HG03354 (cell line): ENCODE data around the gene PTAR1.

Experiments used
- ATAC-seq: cut with Tn5 transposase; IDR thresholded peaks from one replicate; pipeline ENCODE4 v1.9.1; 2021; ENCODE audit warnings: mild to moderate bottlenecking; ENCODE audit not compliant: unreplicated experiment, poor library complexity, severe bottlenecking

The PTAR1 gene

GRCh38 chr9:69757996-69758675, 1.7 kb downstream of the PTAR1 start:
- no peak for ATAC-seq

DNA sequence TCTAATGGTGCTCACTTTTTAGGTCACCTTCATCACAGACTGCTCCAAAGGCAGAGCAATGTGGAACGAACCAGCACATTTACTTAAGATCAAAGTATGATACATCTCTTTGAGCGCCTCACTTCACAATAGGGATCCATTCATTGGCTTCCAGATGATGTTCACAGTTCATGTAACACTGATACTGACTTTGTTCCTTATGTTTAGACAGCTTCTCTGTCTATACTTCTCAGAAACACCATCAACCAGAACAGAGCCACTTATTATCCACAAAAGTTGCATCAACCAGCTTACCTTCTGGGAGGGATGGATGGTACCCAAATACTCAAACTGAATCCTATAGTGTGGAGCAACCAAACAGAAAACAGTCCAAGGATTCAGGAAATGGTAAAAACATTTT, 4.6 kb downstream of the PTAR1 start:
- ATAC-seq, result no peak

- ATAC-seq, result no peak
Measured at GRCh38 chr9:69753830-69754229, 6.0 kb downstream of the PTAR1 start.

- ATAC-seq, result no peak
Measured at GRCh38 chr9:69750085-69750484, 9.7 kb downstream of the PTAR1 start.

GRCh38 chr9:69748304-69748703, 11.5 kb downstream of the PTAR1 start:
- no peak for ATAC-seq

GRCh38 chr9:69746859-69747560, 12.8 kb downstream of the PTAR1 start:
- ATAC-seq, result no peak

- no peak for ATAC-seq
Measured at GRCh38 chr9:69745716-69746437, 13.9 kb downstream of the PTAR1 start.

- no peak for ATAC-seq
Measured at GRCh38 chr9:69744688-69745380, 15.0 kb downstream of the PTAR1 start.

DNA sequence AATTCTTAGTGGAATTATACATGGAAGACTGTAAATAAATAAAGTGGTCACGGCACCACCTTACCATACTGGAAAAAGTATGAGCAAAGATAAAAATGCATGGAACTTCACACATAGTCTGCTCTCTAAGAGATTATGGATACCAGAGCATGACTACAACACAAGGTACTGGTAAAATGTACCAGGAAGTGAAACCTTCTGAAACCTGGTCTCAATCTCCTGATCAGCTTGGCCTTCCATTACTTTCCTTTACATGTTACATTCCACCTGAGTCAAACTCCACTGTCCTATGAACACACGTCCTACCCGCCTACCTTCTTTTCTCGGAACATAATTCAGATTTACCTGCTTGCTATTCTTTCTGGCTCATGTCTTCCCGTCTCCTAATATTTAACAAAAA, 15.9 kb downstream of the PTAR1 start:
- no peak for ATAC-seq

GRCh38 chr9:69740872-69741505, 18.8 kb downstream of the PTAR1 start:
- ATAC-seq, result no peak

DNA sequence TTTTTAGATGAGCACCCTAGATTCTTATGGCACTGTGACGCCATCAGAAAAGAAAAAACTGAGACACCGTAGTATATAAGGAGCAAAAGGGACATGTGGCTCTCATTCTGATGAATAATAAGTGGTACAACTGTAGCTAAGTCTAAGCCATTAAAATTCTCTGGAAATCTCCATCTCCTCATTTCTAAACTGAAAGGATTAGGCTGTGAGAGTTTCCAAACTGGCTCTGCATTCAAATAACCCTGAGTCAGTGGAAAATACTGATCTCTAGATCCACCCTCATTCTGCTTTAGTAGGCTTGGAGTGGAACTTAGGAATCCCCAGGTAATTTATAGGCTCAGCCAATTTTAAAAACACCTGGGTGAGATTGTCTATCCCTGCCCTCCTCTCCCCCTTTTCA, 28.5 kb downstream of the PTAR1 start:
- ATAC-seq, result no peak

DNA sequence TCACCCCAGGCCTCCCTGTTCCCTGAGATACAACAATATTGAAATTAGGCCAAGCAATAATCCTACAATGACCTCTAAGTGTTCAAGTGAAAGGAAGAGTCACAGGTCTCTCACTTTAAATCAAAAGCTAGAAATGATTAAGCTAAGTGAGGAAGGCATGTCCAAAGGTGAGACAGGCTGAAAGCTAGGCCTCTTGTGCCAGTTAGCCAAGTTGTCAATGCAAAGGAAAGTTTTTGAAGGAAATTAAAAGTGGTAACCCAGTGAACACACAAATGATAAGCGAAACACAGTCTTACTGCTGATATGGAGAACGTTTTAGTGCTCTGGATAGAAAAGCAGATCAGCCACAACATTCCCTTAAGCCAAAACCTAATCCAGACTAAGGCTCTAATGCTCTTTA, 39.8 kb downstream of the PTAR1 start:
- ATAC-seq, result no peak

DNA sequence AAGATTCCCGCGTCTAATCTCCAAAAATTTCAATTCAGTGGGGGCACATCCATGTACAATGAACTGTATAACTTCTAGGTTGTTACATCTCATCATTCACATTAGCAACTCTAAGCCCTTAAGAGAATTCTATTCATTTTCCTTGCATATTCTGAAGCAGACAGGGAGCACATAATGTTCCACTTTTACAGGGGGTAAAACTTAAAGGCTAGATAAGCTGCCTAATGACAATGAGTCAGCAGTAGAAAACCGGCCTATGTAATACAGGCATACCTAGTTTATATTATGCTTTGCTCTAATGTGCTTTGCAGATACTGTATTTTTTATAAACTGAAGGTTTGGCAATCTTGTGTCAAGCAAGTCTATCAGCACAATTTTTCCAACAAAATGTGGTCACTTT, 40.4 kb downstream of the PTAR1 start:
- ATAC-seq, result no peak

DNA sequence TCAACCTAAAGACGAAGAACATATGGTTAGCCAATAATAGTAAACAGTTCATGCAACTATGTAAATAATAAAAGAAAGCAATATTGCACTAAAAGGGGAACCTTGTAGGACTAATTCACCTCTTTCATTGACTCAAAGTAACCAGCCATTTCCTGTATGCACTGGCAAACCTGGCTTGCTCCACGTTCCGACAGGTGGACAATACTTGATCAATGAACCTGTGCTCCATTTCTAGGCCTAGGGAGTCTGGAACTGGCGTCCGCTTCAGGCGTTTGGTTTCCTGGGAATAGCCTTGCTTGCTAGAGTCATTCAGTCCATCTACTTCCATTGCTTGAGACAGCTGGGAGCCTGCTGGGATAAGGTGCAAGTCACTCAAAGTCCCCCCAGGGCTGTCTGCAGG, 41.6 kb downstream of the PTAR1 start:
- no peak for ATAC-seq

- no peak for ATAC-seq
Measured at GRCh38 chr9:69715825-69716224, 44.0 kb downstream of the PTAR1 start.

DNA sequence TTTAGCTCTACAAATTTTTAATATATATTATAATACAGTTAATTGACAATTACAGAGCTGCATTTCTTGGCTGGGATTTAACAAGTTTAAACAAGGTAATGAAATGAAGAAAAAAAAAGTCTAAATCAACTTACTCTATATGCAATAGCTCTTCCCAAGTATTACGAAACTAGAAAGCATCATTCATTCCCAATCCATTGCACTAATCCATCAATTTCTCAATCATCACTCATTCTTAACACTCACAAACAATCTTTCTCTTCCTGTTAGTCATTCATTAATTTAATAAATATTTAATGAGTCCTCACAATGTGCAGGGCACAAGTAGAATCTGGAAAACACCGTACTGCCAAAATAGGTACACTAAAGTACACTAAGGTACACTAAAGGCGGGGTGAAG, 44.7 kb downstream of the PTAR1 start:
- ATAC-seq, result no peak

- ATAC-seq, result no peak
Measured at GRCh38 chr9:69697475-69697874, 62.3 kb downstream of the PTAR1 start.

DNA sequence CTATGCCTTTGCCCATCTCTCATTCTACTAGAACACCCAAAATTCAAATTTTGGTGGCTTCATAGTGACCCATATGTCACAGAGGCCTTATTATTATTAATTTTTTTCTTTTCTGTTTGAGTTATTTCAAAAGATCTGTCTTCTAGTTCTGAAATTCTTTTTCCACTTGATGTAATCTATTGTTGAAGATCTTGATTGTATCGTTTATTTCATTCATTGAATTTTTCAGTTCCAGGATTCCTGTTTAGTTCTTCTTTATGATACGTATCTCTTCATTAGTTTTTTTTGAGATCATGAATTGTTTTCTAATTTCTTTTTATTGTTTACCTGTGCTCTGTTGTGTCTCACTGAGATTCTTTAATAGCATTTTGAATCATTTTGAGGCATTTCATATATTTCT, 63.0 kb downstream of the PTAR1 start:
- no peak for ATAC-seq

DNA sequence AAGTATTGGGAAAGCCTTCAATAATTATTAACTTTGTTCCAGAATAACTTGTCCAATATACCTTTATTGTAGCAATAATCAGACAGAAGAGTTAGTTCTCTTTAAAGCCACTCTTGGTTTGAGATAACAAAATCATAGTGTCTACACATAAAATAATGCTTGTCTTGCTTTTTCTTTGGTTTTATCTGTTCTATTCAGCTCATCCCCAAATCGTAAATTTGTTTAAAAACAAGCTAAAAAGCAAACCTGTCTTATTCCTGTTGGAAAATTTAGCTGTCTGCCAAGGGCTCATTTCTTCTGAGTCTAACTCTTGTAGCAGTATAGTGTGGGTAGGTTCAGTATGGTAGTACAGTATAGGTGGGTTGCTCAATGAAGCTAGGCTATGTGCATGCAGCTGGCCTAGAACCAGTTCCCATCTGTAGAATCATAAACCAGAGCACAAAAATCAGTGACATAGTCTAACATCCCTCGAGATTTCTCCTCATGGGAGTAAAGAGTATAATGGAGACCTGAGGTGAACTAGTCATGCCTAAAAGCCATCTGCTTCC, 69.7 kb downstream of the PTAR1 start:
- no peak for ATAC-seq

- no peak for ATAC-seq
Measured at GRCh38 chr9:69683927-69684326, 75.9 kb downstream of the PTAR1 start.
